Measurements from ENCODE around the gene PTPRA. TPM values are rescaled to one million over a fixed set of nuclear protein-coding genes. Genes with fewer than 3 reads are reported as not detected.

The PTPRA gene
- total RNA-seq, 4 donors from 2014 or later: 55.0 to 78.0 (median 68.2) TPM

GRCh38 chr20:2834401-2835110 is 38.7 kb upstream of the PTPRA start:
- ATAC-seq (ENCODE audit: low FRiP score) (no peak), DNase-seq (ENCODE audit: low spot score) (no peak)
- TF ChIP-seq CTCF (IDR thresholded peaks at IDR 0.05): no peak

GRCh38 chr20:2835331-2835796 is 37.9 kb upstream of the PTPRA start:
- ATAC-seq (ENCODE audit: low FRiP score): no peak
- no peak for TF ChIP-seq CTCF (IDR thresholded peaks at IDR 0.05)
- no peak for DNase-seq (ENCODE audit: low spot score)

GRCh38 chr20:2836035-2836434 is 37.2 kb upstream of the PTPRA start:
- TF ChIP-seq CTCF (IDR thresholded peaks at IDR 0.05): no peak
- no peak for ATAC-seq (ENCODE audit: low FRiP score)

GRCh38 chr20:2837221-2837960 is 35.9 kb upstream of the PTPRA start:
- DNase-seq (ENCODE audit: low spot score): no peak

More at GRCh38 chr20:2836035-2836434, 37.2 kb upstream of the PTPRA start:
- DNase-seq (ENCODE audit: low spot score): no peak

GRCh38 chr20:2838170-2838797 is 35.0 kb upstream of the PTPRA start:
- ATAC-seq (ENCODE audit: low FRiP score): no peak
- TF ChIP-seq CTCF (IDR thresholded peaks at IDR 0.05): no peak
- DNase-seq (ENCODE audit: low spot score): no peak

More at GRCh38 chr20:2837221-2837960, 35.9 kb upstream of the PTPRA start:
- no peak for ATAC-seq (ENCODE audit: low FRiP score)
- no peak for TF ChIP-seq CTCF (IDR thresholded peaks at IDR 0.05)

GRCh38 chr20:2838847-2839671 is 34.2 kb upstream of the PTPRA start:
- DNase-seq (ENCODE audit: low spot score) (no peak), ATAC-seq (ENCODE audit: low FRiP score) (no peak)
- no peak for TF ChIP-seq CTCF (IDR thresholded peaks at IDR 0.05)
